ENCODE measurements around the gene AIFM2. TPM values are rescaled to one million over a fixed set of nuclear protein-coding genes. Genes with fewer than 3 reads are reported as not detected.

AIFM2 gene
- total and polyA plus RNA-seq, 2 of the 13 experiments (the other 11 are each of a cell fraction or from before 2014, with no cell fraction given), result 20.3 to 29.5 TPM

DNA sequence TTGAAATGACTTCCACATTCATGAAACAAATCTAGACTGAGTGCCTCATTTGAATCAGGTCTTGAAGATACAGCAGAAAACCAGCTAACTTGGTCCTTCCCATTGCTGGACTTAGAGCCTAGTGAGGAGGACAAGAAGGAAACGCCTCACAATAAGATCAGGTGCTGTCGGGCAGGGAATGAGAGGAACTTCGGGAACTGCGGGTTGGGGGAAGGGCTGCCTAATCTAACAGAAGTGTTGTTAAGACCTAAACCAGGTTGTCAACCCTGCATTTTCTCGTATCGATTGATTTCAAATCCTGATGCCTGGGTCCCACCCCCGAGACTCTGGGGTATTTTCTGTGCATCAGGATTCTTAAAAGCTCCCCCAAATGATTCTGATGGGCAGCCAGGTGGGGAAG lies 53.7 kb downstream of the AIFM2 start (continued):
- TF ChIP-seq ZNF160 (CRISPR knock-in tag; IDR thresholded peaks at IDR 0.05), result no peak
- TF ChIP-seq DNMT1 (CRISPR knock-in tag; IDR thresholded peaks at IDR 0.05), result no peak
- no peak for TF ChIP-seq ZNF281 (CRISPR knock-in tag; IDR thresholded peaks at IDR 0.05; ENCODE audit: borderline replicate concordance)
- TF ChIP-seq ZNF563 (CRISPR knock-in tag; IDR thresholded peaks at IDR 0.05), result no peak
- TF ChIP-seq TBP (CRISPR knock-in tag; IDR thresholded peaks at IDR 0.05), result no peak
- no peak for TF ChIP-seq TSC22D2 (CRISPR knock-in tag; IDR thresholded peaks at IDR 0.05; ENCODE audit: borderline replicate concordance)

DNA sequence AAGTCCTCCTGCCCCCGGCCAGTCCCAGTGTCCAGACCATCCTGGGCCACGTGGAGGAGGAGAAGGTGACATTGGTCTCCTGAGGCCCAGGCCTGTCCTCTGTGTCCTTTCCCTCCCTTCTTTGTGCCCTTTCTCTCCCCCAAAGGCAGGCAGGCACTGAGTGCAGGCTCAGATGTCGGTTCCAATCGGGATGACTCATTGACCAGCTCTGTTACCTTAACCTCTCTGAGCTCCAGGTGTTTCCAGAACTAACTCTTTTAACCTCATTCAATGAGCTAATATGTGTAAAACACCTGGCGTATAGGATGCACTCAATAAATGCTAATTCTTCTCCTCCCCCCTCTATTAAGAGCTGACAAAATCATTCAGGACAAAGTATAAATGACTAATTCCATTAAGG lies 54.3 kb downstream of the AIFM2 start:
- whole genome bisulfite sequencing (ENCODE audit: low lambda C conversion rate), result 98% methylated on average over 3 of the region's 5 CpGs
- TF ChIP-seq DNMT3B (CRISPR knock-in tag; conservative IDR thresholded peaks at IDR 0.05), result no peak
- no peak for TF ChIP-seq CREM (IDR thresholded peaks at IDR 0.05)
- no peak for TF ChIP-seq CREM (CRISPR knock-in tag; IDR thresholded peaks at IDR 0.05)
- TF ChIP-seq ASH2L (IDR thresholded peaks at IDR 0.05; ENCODE audit: insufficient read length, low read depth, low read length), result no peak
- no peak for TF ChIP-seq KDM2A (CRISPR knock-in tag; IDR thresholded peaks at IDR 0.05; ENCODE audit: borderline replicate concordance, low read depth)
- no peak for TF ChIP-seq ETV5 (CRISPR knock-in tag; IDR thresholded peaks at IDR 0.05; ENCODE audit: borderline replicate concordance)
- TF ChIP-seq BCL3 (CRISPR knock-in tag; IDR thresholded peaks at IDR 0.05), result no peak
- no peak for TF ChIP-seq HNF1A (IDR thresholded peaks at IDR 0.05; ENCODE audit: low read depth)
- no peak for TF ChIP-seq HNF1A (CRISPR knock-in tag; IDR thresholded peaks at IDR 0.05; ENCODE audit: borderline replicate concordance)
- no peak for TF ChIP-seq PHF8 (CRISPR knock-in tag; IDR thresholded peaks at IDR 0.05)
- no peak for TF ChIP-seq ZNF17 (CRISPR knock-in tag; IDR thresholded peaks at IDR 0.05)
- no peak for TF ChIP-seq AGO2 (optimal IDR thresholded peaks at IDR 0.05; ENCODE audit: low read depth, low read length)

More for the DNA sequence above, 54.3 kb downstream of the AIFM2 start:
- FAIRE-seq (no peak), DNase-seq (ENCODE audit: low spot score) (no peak), ATAC-seq (no peak)
- no peaks in the 10 kb centered on the region for H3K79me2 ChIP-seq (ENCODE audit: insufficient read depth, low read length)
- H3K4me2 ChIP-seq (ENCODE audit: low read depth, low read length), result no peak overlapping the region
- no peak overlapping the region for H2AFZ ChIP-seq (ENCODE audit: low read length)
- H3K4me3 ChIP-seq (replicated peaks in 1 of 3; ENCODE audit: insufficient read depth in 1 of 3, low read depth in 2 of 3, low read length in 3 of 3), result no peak overlapping the region
- intact Hi-C loops (cut with micrococcal nuclease; ENCODE audit: unreplicated experiment) (no loop called here), in situ Hi-C loops (cut with HindIII; ENCODE audit: extremely low pct_ligation_motif_present, low pct_unique_long_range_greater_than_20kb) (no loop called here)
- CTCF ChIA-PET (ENCODE audit: low intra/inter-chr PET ratio, low total read pairs), result no interaction called here
- peaks cover 1 to 20% of the 10 kb centered on the region in 2 experiments; a peak in 4 of 5 replicates for H3K36me3 ChIP-seq (replicated peaks in 1 of 2; ENCODE audit: control insufficient read depth in 1 of 2, insufficient read depth in 2 of 2, low read length in 2 of 2)
- peaks cover 8% of the 10 kb centered on the region for H3K4me1 ChIP-seq (ENCODE audit: insufficient read depth, low read length)
- H3K27ac ChIP-seq (ENCODE audit: extremely low read length, insufficient read depth, low read length), result no peak overlapping the region
- H3K27me3 ChIP-seq (ENCODE audit: control insufficient read depth in 1 of 2, insufficient read depth in 2 of 2, low read length in 2 of 2), result no peaks in the 10 kb centered on the region
- no peaks in the 10 kb centered on the region for H3K9me3 ChIP-seq (ENCODE audit: low read length)
- POLR2A ChIA-PET, result no interaction called here
- H4K20me1 ChIP-seq (ENCODE audit: insufficient read depth, low read length), result no peaks in the 10 kb centered on the region
- BruUV-seq (replicated peaks), result no TSS peak
- H3K9ac ChIP-seq (ENCODE audit: insufficient read depth, low read depth, low read length), result no peak overlapping the region

Measured in HepG2 (cell line).